OCI-LY1 (cell line): ENCODE data around the gene SLC23A2.

Experiments
- H2AFZ ChIP-seq: fragments of 200-600 bp; sonication (generic), shearing (Covaris generic); 2 replicates; pipeline ENCODE4 v1.6.0; 2014; ENCODE audit warnings: antibody characterized with exemption, mild to moderate bottlenecking, low read length
- H3F3A ChIP-seq: fragments of 200-600 bp; sonication (generic), shearing (Covaris generic); 2 replicates; pipeline ENCODE4 v1.6.0; 2014; ENCODE audit warnings: mild to moderate bottlenecking, antibody characterized with exemption, low read length, moderate library complexity; ENCODE audit not compliant: insufficient read depth
- H3K27ac ChIP-seq: fragments of 200-600 bp; sonication (generic); 2 replicates; pipeline ENCODE4 v1.5.1; 2014; ENCODE audit warnings: low read length, mixed run types, mild to moderate bottlenecking, low read depth; ENCODE audit not compliant: poor library complexity, severe bottlenecking
- H3K27me3 ChIP-seq: fragments of 200-600 bp; sonication (generic); 2 replicates; pipeline ENCODE4 v1.6.0; 2014; ENCODE audit warnings: antibody characterized with exemption, mild to moderate bottlenecking, low read length, moderate library complexity; ENCODE audit not compliant: insufficient read depth
- H3K36me3 ChIP-seq: fragments of 200-600 bp; sonication (generic); 2 replicates; pipeline ENCODE4 v1.6.1; 2014; ENCODE audit warnings: mild to moderate bottlenecking, antibody characterized with exemption, low read length, moderate library complexity, mixed read lengths; ENCODE audit not compliant: insufficient read depth
- H3K4me1 ChIP-seq: fragments of 200-600 bp; sonication (generic); 2 replicates; pipeline ENCODE4 v1.5.1; 2014; ENCODE audit warnings: mild to moderate bottlenecking, low read length, moderate library complexity; ENCODE audit not compliant: insufficient read depth, severe bottlenecking
- H3K4me2 ChIP-seq: fragments of 200-600 bp; sonication (generic), shearing (Covaris generic); 2 replicates; pipeline ENCODE4 v1.6.1; 2014; ENCODE audit warnings: low read length
- H3K4me3 ChIP-seq: fragments of 200-600 bp; sonication (generic); 2 replicates; pipeline ENCODE4 v1.5.1; 2014; ENCODE audit warnings: low read length, low read depth, mild to moderate bottlenecking, mixed read lengths; ENCODE audit not compliant: poor library complexity, severe bottlenecking
- H3K79me2 ChIP-seq: fragments of 200-600 bp; shearing (Covaris generic); 2 replicates; pipeline ENCODE4 v1.6.1; 2016; ENCODE audit warnings: mixed run types, low read length, mixed read lengths; ENCODE audit not compliant: insufficient read depth
- H3K9ac ChIP-seq: fragments of 200-600 bp; sonication (generic), shearing (Covaris generic); 2 replicates; pipeline ENCODE4 v1.6.1; 2014; ENCODE audit warnings: mild to moderate bottlenecking, low read length, mixed read lengths
- H3K9me2 ChIP-seq: fragments of 200-600 bp; sonication (generic), shearing (Covaris generic); 2 replicates; pipeline ENCODE4 v1.6.1; 2014; ENCODE audit warnings: low read depth, mild to moderate bottlenecking, low read length, mixed read lengths
- H3K9me3 ChIP-seq: fragments of 200-600 bp; shearing (Covaris generic); 2 replicates; pipeline ENCODE4 v1.6.1; 2014; ENCODE audit warnings: low read length, mixed read lengths
- H4K20me1 ChIP-seq: fragments of 200-600 bp; sonication (generic), shearing (Covaris generic); 2 replicates; pipeline ENCODE4 v1.6.0; 2016; ENCODE audit warnings: mild to moderate bottlenecking, low read length; ENCODE audit not compliant: insufficient read depth
- EZH2 ChIP-seq: fragments of 200-600 bp; sonication (generic), shearing (Covaris generic); IDR thresholded peaks from 2 replicates; pipeline ENCODE4 v1.8.0; 2017; ENCODE audit warnings: borderline replicate concordance, mixed run types, mild to moderate bottlenecking, antibody characterized with exemption, low read length, moderate library complexity, mixed read lengths
- TF ChIP-seq, protein P1 (sequence below): fragments of 200-600 bp; sonication (generic), shearing (Covaris generic); IDR thresholded peaks from 2 replicates; pipeline ENCODE4 v1.5.1; 2017; ENCODE audit warnings: mild to moderate bottlenecking, antibody characterized with exemption, low read length, moderate library complexity, mixed read lengths

SLC23A2 gene

DNA sequence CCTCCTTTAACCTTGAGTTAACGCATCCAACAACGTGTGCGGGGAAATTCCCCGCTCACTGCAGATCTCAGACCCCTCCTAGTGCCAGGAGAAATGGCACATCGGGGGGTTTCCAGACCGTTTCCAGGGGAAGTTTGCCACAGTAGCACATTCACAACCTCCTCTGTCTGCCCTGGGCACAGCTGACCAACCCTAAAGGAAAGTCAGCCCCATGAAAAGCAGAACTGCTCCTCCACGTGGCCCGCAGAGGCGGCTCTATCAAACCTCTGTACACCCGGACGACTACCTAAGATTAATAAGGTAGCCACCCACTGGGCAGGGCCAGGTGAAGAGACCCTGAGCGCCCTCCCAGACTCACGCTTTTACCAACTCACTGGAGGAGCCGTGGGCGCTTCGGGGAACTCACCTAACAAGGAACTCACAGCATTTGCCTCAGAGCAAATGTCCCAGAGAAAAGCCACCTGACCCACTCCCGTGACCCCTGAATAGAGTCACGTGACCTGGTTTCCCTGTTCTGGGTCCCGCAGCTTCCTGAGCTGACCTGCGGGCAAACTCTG lies 186.5 kb downstream of the SLC23A2 start:
- H3F3A ChIP-seq: peaks cover 9% of the 10 kb centered on the region; the same call in 1 of the 2 replicates
- no peaks in the 10 kb centered on the region for H3K9me3 ChIP-seq
- H3K79me2 ChIP-seq: peaks cover 14% of the 10 kb centered on the region; the same call in 1 of the 2 replicates
- peaks cover 58% of the 10 kb centered on the region for H3K36me3 ChIP-seq
- H3K4me2 ChIP-seq: peak overlapping the region; percentile 89
- no peak overlapping the region for H2AFZ ChIP-seq
- H3K9ac ChIP-seq: peak overlapping the region; percentile 81
- TF ChIP-seq EZH2: no peak
- TF ChIP-seq, protein P1, sequence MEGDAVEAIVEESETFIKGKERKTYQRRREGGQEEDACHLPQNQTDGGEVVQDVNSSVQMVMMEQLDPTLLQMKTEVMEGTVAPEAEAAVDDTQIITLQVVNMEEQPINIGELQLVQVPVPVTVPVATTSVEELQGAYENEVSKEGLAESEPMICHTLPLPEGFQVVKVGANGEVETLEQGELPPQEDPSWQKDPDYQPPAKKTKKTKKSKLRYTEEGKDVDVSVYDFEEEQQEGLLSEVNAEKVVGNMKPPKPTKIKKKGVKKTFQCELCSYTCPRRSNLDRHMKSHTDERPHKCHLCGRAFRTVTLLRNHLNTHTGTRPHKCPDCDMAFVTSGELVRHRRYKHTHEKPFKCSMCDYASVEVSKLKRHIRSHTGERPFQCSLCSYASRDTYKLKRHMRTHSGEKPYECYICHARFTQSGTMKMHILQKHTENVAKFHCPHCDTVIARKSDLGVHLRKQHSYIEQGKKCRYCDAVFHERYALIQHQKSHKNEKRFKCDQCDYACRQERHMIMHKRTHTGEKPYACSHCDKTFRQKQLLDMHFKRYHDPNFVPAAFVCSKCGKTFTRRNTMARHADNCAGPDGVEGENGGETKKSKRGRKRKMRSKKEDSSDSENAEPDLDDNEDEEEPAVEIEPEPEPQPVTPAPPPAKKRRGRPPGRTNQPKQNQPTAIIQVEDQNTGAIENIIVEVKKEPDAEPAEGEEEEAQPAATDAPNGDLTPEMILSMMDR: peak; percentile 17; the same call in 1 of the 2 replicates
- H3K27ac ChIP-seq: peak overlapping the region; percentile 98
- no peaks in the 10 kb centered on the region for H4K20me1 ChIP-seq
- no peaks in the 10 kb centered on the region for H3K9me2 ChIP-seq
- H3K4me3 ChIP-seq: peak overlapping the region; percentile 60
- H3K27me3 ChIP-seq: no peaks in the 10 kb centered on the region
- peaks cover 71% of the 10 kb centered on the region for H3K4me1 ChIP-seq

DNA sequence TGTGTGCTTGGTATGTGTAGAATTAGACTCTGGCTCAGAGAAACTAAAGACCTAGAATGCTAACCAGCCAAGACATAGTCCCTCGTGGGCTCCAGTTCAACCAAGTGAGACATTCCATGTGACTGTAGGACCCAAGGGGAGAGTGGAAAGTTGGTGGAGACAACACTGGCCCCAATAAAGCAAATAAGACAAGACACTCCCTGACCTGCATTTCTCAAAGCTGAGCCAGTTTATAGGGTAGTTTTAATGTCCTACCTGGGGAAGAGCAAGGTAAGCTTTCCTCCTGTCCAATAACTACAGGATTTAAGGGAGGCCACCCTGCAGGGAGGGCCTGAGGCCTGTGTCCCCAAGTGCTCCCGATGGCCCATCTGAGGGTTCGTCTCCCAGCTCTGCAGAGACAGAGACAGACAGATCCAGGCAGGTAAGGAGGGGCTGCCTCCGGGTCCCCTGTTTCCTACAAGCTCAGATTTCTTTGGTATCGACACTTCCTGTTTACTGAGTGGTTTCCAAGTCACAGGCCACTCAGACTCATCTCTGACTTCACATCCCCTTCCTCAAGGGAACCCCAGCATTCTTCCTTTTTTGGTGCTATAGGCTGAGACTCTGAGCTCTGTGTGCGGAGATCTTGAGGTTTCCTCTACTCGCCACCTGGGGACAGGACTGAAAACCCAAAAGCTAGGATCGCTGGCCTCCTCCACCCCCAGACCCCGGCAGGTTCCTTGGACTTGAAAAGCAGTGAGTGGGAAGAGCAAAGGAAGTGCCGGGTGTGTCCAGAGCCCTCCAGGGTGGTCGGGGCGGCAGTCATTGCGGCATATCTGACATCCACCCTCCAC lies 187.2 kb downstream of the SLC23A2 start:
- Histone ChIP-seq H3K4me3 (peak overlapping the region; percentile 60), H3K27me3 (no peaks in the 10 kb centered on the region), H3K9ac (peak overlapping the region; percentile 81), H3K9me3 (no peaks in the 10 kb centered on the region), H3K4me1 (peaks cover 69% of the 10 kb centered on the region), H3K4me2 (peak overlapping the region; percentile 89), H4K20me1 (no peaks in the 10 kb centered on the region), H2AFZ (no peak overlapping the region), H3K9me2 (no peaks in the 10 kb centered on the region), H3F3A (peaks cover 9% of the 10 kb centered on the region; the same call in 1 of the 2 replicates), H3K36me3 (peaks cover 58% of the 10 kb centered on the region), H3K79me2 (peaks cover 9% of the 10 kb centered on the region; the same call in 1 of the 2 replicates), H3K27ac (peak overlapping the region; percentile 98)
- no peak for TF ChIP-seq EZH2
- TF ChIP-seq, protein P1: no peak

DNA sequence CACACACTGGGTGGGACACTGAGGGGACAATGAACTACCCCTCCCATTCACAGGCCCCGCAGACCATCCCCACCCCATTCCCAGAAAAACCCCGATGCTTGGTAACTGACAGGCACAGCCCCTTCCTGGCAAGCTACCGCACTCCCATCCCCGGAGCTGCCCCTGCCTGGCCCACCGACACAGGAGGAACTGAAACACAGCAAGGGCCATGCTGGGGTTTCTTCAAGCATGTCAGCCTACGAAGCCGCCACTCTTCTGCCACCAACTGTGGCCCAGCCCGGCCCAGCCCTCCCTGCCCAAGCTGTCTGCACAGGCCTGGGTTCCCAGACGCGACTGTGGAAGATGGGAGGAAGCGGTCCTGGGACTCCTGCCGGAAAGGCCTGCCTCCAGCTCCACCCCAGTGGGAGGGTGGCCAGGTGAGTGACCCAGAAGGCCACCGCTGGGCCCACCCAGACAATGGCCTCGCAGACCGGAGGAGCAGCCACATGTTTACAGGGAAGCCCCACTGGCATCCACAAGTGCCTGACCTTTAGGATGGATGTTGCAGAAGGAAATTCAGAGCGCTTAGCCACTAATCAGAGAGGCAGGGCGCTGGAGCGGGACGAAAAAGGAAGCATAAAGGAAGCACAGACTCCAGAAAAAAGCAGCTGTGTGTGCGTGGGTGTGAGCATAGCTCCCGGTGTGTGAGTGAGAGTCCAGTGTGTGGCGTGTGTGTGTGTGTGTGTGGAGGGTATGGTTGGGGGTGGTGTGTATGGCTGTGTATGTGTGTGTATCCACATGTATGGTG lies 188.0 kb downstream of the SLC23A2 start:
- Histone ChIP-seq H3K4me1 (peaks cover 69% of the 10 kb centered on the region), H3K79me2 (peaks cover 9% of the 10 kb centered on the region; the same call in 1 of the 2 replicates)

More for the DNA sequence above, 188.0 kb downstream of the SLC23A2 start:
- H3K9me2 ChIP-seq: no peaks in the 10 kb centered on the region
- H3F3A ChIP-seq: peaks cover 9% of the 10 kb centered on the region; the same call in 1 of the 2 replicates
- peak overlapping the region; percentile 81 for H3K9ac ChIP-seq
- peak overlapping the region; percentile 60 for H3K4me3 ChIP-seq
- no peaks in the 10 kb centered on the region for H4K20me1 ChIP-seq
- H3K36me3 ChIP-seq: peaks cover 57% of the 10 kb centered on the region
- no peak for TF ChIP-seq EZH2
- TF ChIP-seq, protein P1: no peak
- no peaks in the 10 kb centered on the region for H3K9me3 ChIP-seq
- H2AFZ ChIP-seq: no peak overlapping the region
- H3K4me2 ChIP-seq: peak overlapping the region; percentile 89
- H3K27me3 ChIP-seq: no peaks in the 10 kb centered on the region
- H3K27ac ChIP-seq: peak overlapping the region; percentile 98
